H9 (cell line): ENCODE results near the gene MED12. TPM values are rescaled to one million over a fixed set of nuclear protein-coding genes. Genes with fewer than 3 reads are reported as not detected.
A peak's percentile ranks its signal among the peaks of the same experiment; 100 is the strongest.

Experiments
- DNase-seq: peaks from one replicate; pipeline ENCODE4 v3.0.0-alpha.2; 2017
- H2AFZ ChIP-seq: one replicate; pipeline ENCODE4 v1.6.1; 2013; ENCODE audit warnings: mild to moderate bottlenecking, low read length, control low read depth, moderate library complexity
- H2AK5ac ChIP-seq: 2 replicates; pipeline ENCODE4 v1.6.1; 2013; ENCODE audit warnings: low read length, control low read depth, mixed read lengths; ENCODE audit not compliant: insufficient read length
- H2BK120ac ChIP-seq: one replicate; pipeline ENCODE4 v1.6.1; 2013; ENCODE audit warnings: low read depth, mild to moderate bottlenecking, low read length, control low read depth, inconsistent platforms; ENCODE audit not compliant: poor library complexity, severe bottlenecking
- H2BK12ac ChIP-seq: 2 replicates; pipeline ENCODE4 v1.6.1; 2013; ENCODE audit warnings: low read length, control low read depth, mixed read lengths, low read depth; ENCODE audit not compliant: insufficient read length
- H2BK15ac ChIP-seq: 2 replicates; pipeline ENCODE4 v1.6.1; 2013; ENCODE audit warnings: low read depth, low read length, control low read depth
- H2BK20ac ChIP-seq: one replicate; pipeline ENCODE4 v1.6.1; 2013; ENCODE audit warnings: low read depth, mild to moderate bottlenecking, low read length, control low read depth, inconsistent platforms; ENCODE audit not compliant: poor library complexity, severe bottlenecking
- H2BK5ac ChIP-seq: 2 replicates; pipeline ENCODE4 v1.6.1; 2013; ENCODE audit warnings: low read length, control low read depth, mixed read lengths; ENCODE audit not compliant: insufficient read length
- H3K14ac ChIP-seq: 2 replicates; pipeline ENCODE4 v1.6.1; 2013; ENCODE audit warnings: low read length, control low read depth; ENCODE audit not compliant: insufficient read depth
- H3K18ac ChIP-seq: 2 replicates; pipeline ENCODE4 v1.6.1; 2013; ENCODE audit warnings: low read depth, mild to moderate bottlenecking, mixed read lengths, low read length, control low read depth; ENCODE audit not compliant: insufficient read length
- H3K23ac ChIP-seq: 2 replicates; pipeline ENCODE4 v1.6.1; 2013; ENCODE audit warnings: low read length, control low read depth, mixed read lengths, low read depth; ENCODE audit not compliant: insufficient read length
- H3K23me2 ChIP-seq: 2 replicates; pipeline ENCODE4 v1.6.1; 2013; ENCODE audit warnings: low read depth, mild to moderate bottlenecking, mixed read lengths, low read length, control low read depth; ENCODE audit not compliant: insufficient read length, poor library complexity, severe bottlenecking
- H3K27ac ChIP-seq: 2 replicates; pipeline ENCODE4 v1.5.1; 2013; ENCODE audit warnings: low read length, control low read depth, mixed read lengths, low read depth; ENCODE audit not compliant: insufficient read length
- H3K27me3 ChIP-seq: 2 replicates; pipeline ENCODE4 v1.6.1; 2013; ENCODE audit warnings: low read length, control low read depth, inconsistent platforms; ENCODE audit not compliant: insufficient read depth
- H3K4ac ChIP-seq: 2 replicates; pipeline ENCODE4 v1.6.1; 2013; ENCODE audit warnings: low read depth, mild to moderate bottlenecking, control low read depth, inconsistent platforms, low read length, moderate library complexity
- H3K4me1 ChIP-seq: 2 replicates; pipeline ENCODE4 v1.6.1; 2013; ENCODE audit warnings: low read length, control low read depth, inconsistent platforms; ENCODE audit not compliant: insufficient read depth
- H3K4me2 ChIP-seq: 2 replicates; pipeline ENCODE4 v1.6.1; 2013; ENCODE audit warnings: low read length, control low read depth, mixed read lengths; ENCODE audit not compliant: insufficient read length, insufficient read depth
- H3K56ac ChIP-seq: 2 replicates; pipeline ENCODE4 v1.6.1; 2013; ENCODE audit warnings: low read depth, mild to moderate bottlenecking, mixed read lengths, low read length, control low read depth; ENCODE audit not compliant: insufficient read length
- H3K79me1 ChIP-seq: 2 replicates; pipeline ENCODE4 v1.6.1; 2013; ENCODE audit warnings: low read depth, mild to moderate bottlenecking, moderate library complexity, low read length, control low read depth, inconsistent platforms; ENCODE audit not compliant: insufficient read depth, poor library complexity, severe bottlenecking
- H3K79me2 ChIP-seq: 2 replicates; pipeline ENCODE4 v1.6.1; 2013; ENCODE audit warnings: low read length, control low read depth, inconsistent platforms; ENCODE audit not compliant: insufficient read depth
- H3K9ac ChIP-seq: 2 replicates; pipeline ENCODE4 v1.6.1; 2013; ENCODE audit warnings: low read length, control low read depth, mixed read lengths; ENCODE audit not compliant: insufficient read length; ENCODE audit errors: extremely low read depth
- H3K9me3 ChIP-seq: one replicate; pipeline ENCODE4 v1.6.1; 2013; ENCODE audit warnings: low read depth, low read length, inconsistent platforms; ENCODE audit not compliant: control insufficient read depth
- H3T11ph ChIP-seq: one replicate; pipeline ENCODE4 v1.6.1; 2013; ENCODE audit warnings: mild to moderate bottlenecking, low read length, control low read depth, inconsistent platforms
- H4K20me1 ChIP-seq: one replicate; pipeline ENCODE4 v1.6.1; 2013; ENCODE audit not compliant: control insufficient read depth, insufficient read length, insufficient read depth
- H4K5ac ChIP-seq: 2 replicates; pipeline ENCODE4 v1.6.1; 2013; ENCODE audit warnings: low read depth, mild to moderate bottlenecking, mixed read lengths, low read length, control low read depth; ENCODE audit not compliant: insufficient read length
- H4K8ac ChIP-seq: replicated peaks from 2 replicates; pipeline ENCODE4 v1.6.1; 2013; ENCODE audit warnings: low read length, control low read depth, mixed read lengths, low read depth; ENCODE audit not compliant: insufficient read length
- H4K91ac ChIP-seq: 2 replicates; pipeline ENCODE4 v1.6.1; 2013; ENCODE audit warnings: low read depth, mild to moderate bottlenecking, moderate library complexity, mixed read lengths, low read length, control low read depth; ENCODE audit not compliant: insufficient read length
- H3K27ac Mint-ChIP-seq, 3 experiments: 2 replicates in 2 of 3; 3 replicates in 1 of 3; pipeline ENCODE4 v1.8.0; 2020 to 2021; ENCODE audit warnings: mixed read lengths in 3 of 3, mild to moderate bottlenecking in 1 of 3, moderate library complexity in 1 of 3
- H3K27me3 Mint-ChIP-seq: 2 replicates; pipeline ENCODE4 v1.8.0; 2021; ENCODE audit warnings: low read depth, mild to moderate bottlenecking, moderate library complexity, mixed read lengths
- H3K36me3 Mint-ChIP-seq, 3 experiments: 2 replicates in 2 of 3; 3 replicates in 1 of 3; pipeline ENCODE4 v1.8.0; 2020 to 2021; ENCODE audit warnings: low read depth in 3 of 3, mixed read lengths in 3 of 3; ENCODE audit not compliant: insufficient read depth in 1 of 3
- H3K4me1 Mint-ChIP-seq, 2 experiments: 2 replicates each; pipeline ENCODE4 v1.8.0; 2020; ENCODE audit warnings: mixed read lengths in 2 of 2
- H3K4me3 Mint-ChIP-seq, 2 experiments: 2 replicates in 1 of 2; 3 replicates in 1 of 2; pipeline ENCODE4 v1.8.0; 2020 to 2021; ENCODE audit warnings: mild to moderate bottlenecking in 2 of 2, mixed read lengths in 2 of 2, moderate library complexity in 1 of 2
- H3K9me3 Mint-ChIP-seq, 2 experiments: 2 replicates in 1 of 2; 3 replicates in 1 of 2; pipeline ENCODE4 v1.8.0; 2020; ENCODE audit warnings: mild to moderate bottlenecking in 2 of 2, mixed read lengths in 2 of 2, moderate library complexity in 1 of 2
- CTCF ChIP-seq: fragments of 200-600 bp; sonication (generic); conservative IDR thresholded peaks from 3 replicates; pipeline ENCODE4 v1.8.0; 2021; ENCODE audit warnings: antibody characterized with exemption, mild to moderate bottlenecking
- total RNA-seq: library from RNA; stranded (reverse); gene quantifications from 2 replicates; pipeline ENCODE4 v1.2.1, GENCODE V29; 2021

MED12 gene
- total RNA-seq, 1 experiment from 2014 or later, result 33.0 TPM

- Histone ChIP-seq H2BK5ac (no peak overlapping the region), H3K4ac (no peak overlapping the region), H3K14ac (no peak overlapping the region), H2BK12ac (no peak overlapping the region), H3K4me1 (no peaks in the 10 kb centered on the region), H3K27me3 (no peaks in the 10 kb centered on the region), H2BK120ac (no peak overlapping the region), H3K79me2 (no peaks in the 10 kb centered on the region), H2BK15ac (no peak overlapping the region), H3K79me1 (no peaks in the 10 kb centered on the region), H2AK5ac (no peak overlapping the region), H2AFZ (no peak overlapping the region), H3K9ac (no peak overlapping the region), H3K4me2 (no peak overlapping the region), H2BK20ac (no peak overlapping the region), H3K27ac (peak overlapping the region; percentile 63), H3K23me2 (no peaks in the 10 kb centered on the region), H3K9me3 (peaks cover 11% of the 10 kb centered on the region), H3K23ac (no peak overlapping the region), H3T11ph (no peak overlapping the region), H4K91ac (no peak overlapping the region), H4K8ac (no peak overlapping the region), H3K56ac (no peak overlapping the region), H3K18ac (no peak overlapping the region), H4K5ac (no peak overlapping the region), H4K20me1 (no peaks in the 10 kb centered on the region)
- Mint-ChIP-seq H3K9me3 (peaks cover 47 to 53% of the 10 kb centered on the region in 2 experiments), H3K27me3 (no peaks in the 10 kb centered on the region), H3K27ac (peak overlapping the region; percentile 33 to 88 (median 75); a peak in 4 of 7 replicates), H3K4me3 (no peak overlapping the region), H3K36me3 (peaks cover 0 to 5% (median 2%) of the 10 kb centered on the region in 3 experiments; a peak in 3 of 7 replicates), H3K4me1 (peaks cover 16 to 17% of the 10 kb centered on the region in 2 experiments)
- TF ChIP-seq CTCF, result no peak
- no peak for DNase-seq
Observed at GRCh38 chrX:71191248-71191647, 72.9 kb downstream of the MED12 start.

Other genes starting within 250 kb of the MED12 start
- 0.22 and 0.24 TPM in 2 replicates for gene TEX11, start 209.9 kb upstream of the MED12 start, total RNA-seq
- 69.1 and 72.5 TPM in 2 replicates for gene SLC7A3, start 187.5 kb upstream of the MED12 start, total RNA-seq
- 69.1 and 69.7 TPM in 2 replicates for gene SNX12, start 50.3 kb upstream of the MED12 start, total RNA-seq
- 17.7 TPM in 2 replicates for gene FOXO4, start 22.7 kb upstream of the MED12 start, total RNA-seq
- not detected in 2 replicates for gene CXorf65, start 11.9 kb upstream of the MED12 start, total RNA-seq
- gene IL2RG, start 7.0 kb upstream of the MED12 start, total RNA-seq, result not detected in 2 replicates
- gene NLGN3, start 26.2 kb downstream of the MED12 start, total RNA-seq, result 3.5 and 3.6 TPM in 2 replicates
- gene GJB1, start 104.6 kb downstream of the MED12 start, total RNA-seq, result not detected in 2 replicates
- 83.4 and 86.5 TPM in 2 replicates for gene ZMYM3, start 135.5 kb downstream of the MED12 start, total RNA-seq
- gene NONO, start 165.0 kb downstream of the MED12 start, total RNA-seq, result 703 and 707 TPM in 2 replicates
- gene ITGB1BP2, start 183.2 kb downstream of the MED12 start, total RNA-seq, result 3.7 and 5.0 TPM in 2 replicates
- 30.7 and 32.2 TPM in 2 replicates for gene TAF1, start 247.8 kb downstream of the MED12 start, total RNA-seq